Melanocyte of skin (primary cell): ENCODE data around the gene ANXA4. TPM values are rescaled to one million over a fixed set of nuclear protein-coding genes. Genes with fewer than 3 reads are reported as not detected.

Experiments
- small RNA-seq, 2 donors: library from RNA; depleted of rRNA; stranded (forward); fragments of <200 nt; gene quantifications; one replicate each; pipeline ENCODE3, GENCODE V24; 2012
- total RNA-seq, 2 donors: library from RNA; depleted of rRNA; stranded (reverse); fragments of >200 nt; gene quantifications; 2 replicates each; pipeline ENCODE4 v1.2.3, GENCODE V29; 2012

The ANXA4 gene
- 10 to 100 TPM; 24.1 to 30.6 TPM for total RNA-seq

GRCh38 chr2:69741575-69742321, at the start of gene ANXA4:
Gene ANXA4 (plus strand): TSS chr2:69742134. CDS start chr2:69781566, 39,432 bp downstream.

DNA sequence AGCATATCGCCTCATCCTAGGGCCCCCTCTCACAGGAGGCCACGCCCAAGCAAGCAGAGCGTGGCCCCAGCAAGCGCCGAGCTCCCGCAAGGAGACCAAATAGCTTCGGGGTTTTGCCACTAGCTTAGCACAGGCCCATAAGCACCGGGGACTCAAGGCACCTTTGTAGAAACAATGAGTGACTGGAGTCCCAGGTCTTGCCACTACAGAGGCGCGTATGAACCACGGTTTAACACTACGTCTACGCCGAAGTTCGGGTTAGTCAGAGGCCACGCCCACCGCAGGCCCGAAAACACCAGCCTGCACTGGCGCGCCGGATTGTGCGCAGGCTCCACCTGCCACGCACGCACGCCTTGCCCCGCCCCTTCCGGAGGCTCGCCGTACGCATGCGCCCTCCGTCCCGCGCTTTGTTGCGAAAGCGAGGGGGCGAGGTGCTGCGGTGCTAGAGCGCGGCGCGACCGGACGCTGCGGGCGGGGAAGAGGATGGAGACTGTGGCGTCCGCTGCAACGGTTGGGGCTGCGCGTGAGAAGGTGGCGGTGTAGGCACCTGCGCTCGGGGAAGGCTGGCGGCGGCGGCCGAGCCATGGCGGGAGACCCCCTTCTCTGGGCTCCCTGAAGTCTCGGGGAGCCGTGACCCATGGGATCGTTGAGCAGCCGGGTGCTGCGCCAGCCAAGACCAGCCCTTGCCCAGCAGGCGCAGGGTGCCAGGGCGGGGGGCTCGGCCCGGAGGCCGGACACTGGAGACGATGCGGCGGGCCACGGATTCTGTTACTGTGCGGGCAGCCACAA, 87.5 kb downstream of the ANXA4 start, which contains the start of gene GMCL1:
Gene GMCL1, plus strand, starts transcription at position 405 of the 789 bp plus-strand sequence. Its CDS starts 233 bp downstream, at position 638.

Small RNA genes within 50 kb of the gene (small RNA-seq; reads per million reads assigned to genes)
- 0 reads per million in 2 donors for gene RPL23AP92

Other genes with a start within 250 kb of the ANXA4 start
- gene AAK1, start 98.4 kb upstream of the ANXA4 start, total RNA-seq = 10 to 100 TPM; 23.6 to 25.1 TPM
- gene GMCL1, start 87.5 kb downstream of the ANXA4 start, total RNA-seq = 1 to 10 TPM; 5.9 to 8.7 TPM
- gene SNRNP27, start 151.8 kb downstream of the ANXA4 start, total RNA-seq = 10 to 100 TPM; 26.2 to 52.6 TPM
- gene MXD1, start 173.0 kb downstream of the ANXA4 start, total RNA-seq = 1 to 10 TPM; 4.7 to 4.8 TPM
- gene ASPRV1, start 219.5 kb downstream of the ANXA4 start, total RNA-seq = under 1 TPM; under 0.01 to 0.34 TPM